Measurements from ENCODE around the gene FAM89A. TPM values are rescaled to one million over a fixed set of nuclear protein-coding genes. Genes with fewer than 3 reads are reported as not detected.

FAM89A gene
- total RNA-seq, 1 donor from 2014 or later: 11.8 TPM

DNA sequence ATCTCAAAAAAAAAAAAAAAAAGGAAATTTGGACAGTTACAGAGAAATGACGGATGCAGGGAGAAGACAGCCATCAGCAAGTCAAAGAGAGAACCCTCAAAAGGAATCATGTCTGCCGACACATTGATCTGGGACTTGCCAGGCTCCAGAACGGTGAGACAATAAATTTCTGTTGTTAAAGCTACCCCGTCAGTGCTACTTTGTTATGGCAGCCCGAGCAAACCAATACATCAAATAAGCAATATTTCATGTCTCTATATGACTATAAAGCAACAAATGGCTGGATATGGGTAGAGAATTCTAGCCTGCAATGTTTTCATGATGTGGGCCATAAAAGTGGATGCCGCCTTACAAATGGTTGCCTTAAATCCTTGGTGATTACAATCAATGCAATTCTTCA is 23.3 kb upstream of the FAM89A start:
- H3K4me1 Mint-ChIP-seq: peaks cover 39% of the 10 kb centered on the region

DNA sequence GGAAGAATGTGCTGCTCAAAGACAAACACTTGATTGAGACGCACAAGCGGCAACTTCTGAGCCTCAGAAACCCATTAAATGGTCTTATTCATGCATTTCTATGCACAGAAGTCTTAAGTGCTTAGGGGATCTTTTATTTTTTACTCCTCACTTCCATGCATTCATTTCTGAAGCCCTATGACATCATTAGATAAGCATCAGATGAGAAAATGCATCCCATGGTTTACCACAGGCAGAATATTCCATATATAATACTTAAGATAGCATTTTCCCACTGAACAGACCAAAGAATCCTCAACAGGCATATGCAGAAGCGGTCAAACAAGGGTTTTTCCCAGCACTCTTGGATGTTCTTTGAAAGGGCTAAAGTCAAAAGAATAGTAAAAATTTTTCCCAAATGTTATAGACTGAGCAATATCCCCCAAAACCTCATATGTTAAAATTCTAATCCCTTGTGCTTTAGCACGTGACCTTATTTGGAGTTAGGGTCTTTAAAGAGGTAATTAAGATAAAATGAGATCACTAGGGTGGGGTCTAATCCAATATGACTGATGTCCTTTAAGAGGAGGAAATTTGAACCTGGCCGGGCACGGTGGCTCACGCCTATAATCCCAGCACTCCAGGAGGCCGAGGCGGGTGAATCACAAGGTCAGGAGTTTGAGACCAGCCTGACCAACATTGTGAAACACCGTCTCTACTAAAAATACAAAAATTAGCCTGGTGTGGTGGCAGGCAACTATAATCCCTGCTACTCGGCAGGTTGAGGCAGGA is 22.6 kb upstream of the FAM89A start:
- TF ChIP-seq, protein P1, sequence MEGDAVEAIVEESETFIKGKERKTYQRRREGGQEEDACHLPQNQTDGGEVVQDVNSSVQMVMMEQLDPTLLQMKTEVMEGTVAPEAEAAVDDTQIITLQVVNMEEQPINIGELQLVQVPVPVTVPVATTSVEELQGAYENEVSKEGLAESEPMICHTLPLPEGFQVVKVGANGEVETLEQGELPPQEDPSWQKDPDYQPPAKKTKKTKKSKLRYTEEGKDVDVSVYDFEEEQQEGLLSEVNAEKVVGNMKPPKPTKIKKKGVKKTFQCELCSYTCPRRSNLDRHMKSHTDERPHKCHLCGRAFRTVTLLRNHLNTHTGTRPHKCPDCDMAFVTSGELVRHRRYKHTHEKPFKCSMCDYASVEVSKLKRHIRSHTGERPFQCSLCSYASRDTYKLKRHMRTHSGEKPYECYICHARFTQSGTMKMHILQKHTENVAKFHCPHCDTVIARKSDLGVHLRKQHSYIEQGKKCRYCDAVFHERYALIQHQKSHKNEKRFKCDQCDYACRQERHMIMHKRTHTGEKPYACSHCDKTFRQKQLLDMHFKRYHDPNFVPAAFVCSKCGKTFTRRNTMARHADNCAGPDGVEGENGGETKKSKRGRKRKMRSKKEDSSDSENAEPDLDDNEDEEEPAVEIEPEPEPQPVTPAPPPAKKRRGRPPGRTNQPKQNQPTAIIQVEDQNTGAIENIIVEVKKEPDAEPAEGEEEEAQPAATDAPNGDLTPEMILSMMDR (IDR thresholded peaks at IDR 0.05; ENCODE audit: unreplicated experiment): no peak
- Mint-ChIP-seq H3K4me3 (no peak overlapping the region), H3K27me3 (ENCODE audit: low read depth) (peaks cover 2% of the 10 kb centered on the region), H3K4me1 (peaks cover 39% of the 10 kb centered on the region), H3K27ac (peak overlapping the region; percentile 18), H3K36me3 (no peaks in the 10 kb centered on the region), H3K9me3 (peaks cover 4% of the 10 kb centered on the region)
- DNase-seq (ENCODE audit: low spot score in 2 of 2, unreplicated experiment in 2 of 2): no peak

More for the DNA sequence above, 23.3 kb upstream of the FAM89A start:
- no peak overlapping the region for H3K4me3 Mint-ChIP-seq
- no peak for DNase-seq (ENCODE audit: low spot score in 2 of 2, unreplicated experiment in 2 of 2)
- TF ChIP-seq, protein P1 (IDR thresholded peaks at IDR 0.05; ENCODE audit: unreplicated experiment): no peak
- H3K27me3 Mint-ChIP-seq (ENCODE audit: low read depth): peaks cover 2% of the 10 kb centered on the region
- H3K36me3 Mint-ChIP-seq: no peaks in the 10 kb centered on the region
- H3K27ac Mint-ChIP-seq: no peak overlapping the region
- peaks cover 4% of the 10 kb centered on the region for H3K9me3 Mint-ChIP-seq

DNA sequence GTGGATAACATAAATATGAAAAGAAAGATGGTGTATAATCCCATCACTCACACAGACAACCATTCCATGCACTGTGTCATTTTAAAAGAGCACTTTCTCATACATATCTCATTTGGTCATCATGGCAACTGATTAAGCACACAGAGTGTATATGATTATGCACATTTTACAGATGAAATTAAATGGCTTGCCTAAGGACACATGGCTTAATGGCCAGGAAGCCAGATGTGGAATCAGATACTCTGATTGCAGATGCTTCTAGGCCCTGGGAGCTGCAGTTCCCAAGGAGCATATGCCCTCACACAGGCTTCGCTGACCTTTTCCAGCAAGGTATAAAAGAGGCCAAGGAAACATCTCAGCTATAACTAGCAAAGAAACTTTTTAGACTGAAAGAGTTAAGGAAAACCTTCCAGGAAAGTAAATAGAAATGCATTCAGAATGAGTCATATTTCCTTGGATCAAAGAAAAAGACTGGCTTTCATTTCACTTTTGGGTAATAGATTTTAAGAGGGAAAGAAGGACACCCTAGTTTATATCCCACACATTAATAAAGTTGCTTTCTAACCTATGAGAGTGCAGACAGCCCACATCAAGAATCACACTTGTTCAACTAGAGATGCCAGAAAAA is 19.6 kb upstream of the FAM89A start:
- DNase-seq (ENCODE audit: low spot score in 2 of 2, unreplicated experiment in 2 of 2): no peak
- Mint-ChIP-seq H3K36me3 (no peaks in the 10 kb centered on the region), H3K4me1 (peaks cover 37% of the 10 kb centered on the region), H3K27me3 (ENCODE audit: low read depth) (peaks cover 3% of the 10 kb centered on the region), H3K27ac (peak overlapping the region; percentile 50), H3K9me3 (no peaks in the 10 kb centered on the region), H3K4me3 (no peak overlapping the region)
- TF ChIP-seq, protein P1 (IDR thresholded peaks at IDR 0.05; ENCODE audit: unreplicated experiment): no peak

DNA sequence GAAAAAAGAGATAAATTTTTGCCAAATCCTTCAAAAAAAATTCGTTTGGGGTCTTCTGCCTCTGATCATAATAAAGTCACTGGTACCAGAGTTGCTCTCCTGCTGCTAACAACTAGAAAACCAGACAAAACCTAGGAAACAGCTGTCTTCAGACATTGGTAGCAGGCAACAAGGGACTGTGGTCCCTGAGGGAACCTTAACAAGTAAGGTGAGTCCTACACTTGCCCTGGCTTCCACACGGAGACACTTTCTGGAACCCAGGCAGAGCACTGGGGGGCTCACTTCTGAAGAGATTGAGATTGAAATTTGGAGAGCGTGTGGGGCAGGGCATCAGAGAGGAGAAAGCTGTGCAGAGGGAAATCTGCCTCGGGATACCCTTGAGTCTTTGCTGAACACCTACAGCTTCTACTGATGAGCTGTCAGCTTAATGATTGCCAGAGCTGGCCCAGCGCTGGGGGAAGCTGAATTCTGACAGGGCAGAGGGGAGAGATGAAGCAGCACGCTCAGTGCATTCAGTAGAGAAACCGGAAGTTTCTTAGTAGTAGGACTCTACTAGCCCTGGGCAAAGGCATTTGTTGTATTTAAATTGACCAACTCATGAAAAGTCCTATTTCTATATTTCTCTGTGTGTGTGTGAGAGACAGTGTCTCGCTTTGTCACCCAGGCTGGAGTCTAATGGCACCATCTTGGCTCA is 18.5 kb upstream of the FAM89A start:
- no peak for DNase-seq (ENCODE audit: low spot score in 2 of 2, unreplicated experiment in 2 of 2)
- no peak overlapping the region for H3K27ac Mint-ChIP-seq
- H3K36me3 Mint-ChIP-seq: no peaks in the 10 kb centered on the region
- H3K4me3 Mint-ChIP-seq: no peak overlapping the region
- H3K9me3 Mint-ChIP-seq: no peaks in the 10 kb centered on the region
- peaks cover 35% of the 10 kb centered on the region for H3K4me1 Mint-ChIP-seq
- peaks cover 3% of the 10 kb centered on the region for H3K27me3 Mint-ChIP-seq (ENCODE audit: low read depth)
- TF ChIP-seq, protein P1 (IDR thresholded peaks at IDR 0.05; ENCODE audit: unreplicated experiment): no peak

DNA sequence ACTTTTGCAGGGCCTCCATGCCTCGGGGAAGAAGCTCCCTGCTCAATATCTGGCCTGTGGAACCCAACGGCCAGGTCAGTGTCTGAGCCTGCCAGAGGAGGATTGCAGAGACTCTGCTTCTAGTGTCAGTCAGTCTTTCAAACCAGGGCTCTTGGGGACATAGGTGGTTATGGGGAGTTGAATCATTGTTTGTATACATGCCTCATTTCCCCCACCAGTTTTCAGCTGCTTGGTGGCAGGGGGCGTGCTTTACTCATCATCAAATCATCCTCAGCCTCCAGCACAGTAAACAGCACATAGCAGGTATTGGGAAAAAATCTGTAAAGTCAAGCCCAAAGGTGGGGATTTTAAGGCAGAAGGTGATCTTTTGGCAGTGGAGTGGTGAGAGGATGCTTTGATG is 17.4 kb upstream of the FAM89A start:
- no peak for DNase-seq (ENCODE audit: low spot score in 2 of 2, unreplicated experiment in 2 of 2)
- H3K4me1 Mint-ChIP-seq: peaks cover 31% of the 10 kb centered on the region
- TF ChIP-seq, protein P1 (IDR thresholded peaks at IDR 0.05; ENCODE audit: unreplicated experiment): no peak
- H3K9me3 Mint-ChIP-seq: no peaks in the 10 kb centered on the region
- H3K27ac Mint-ChIP-seq: no peak overlapping the region
- H3K36me3 Mint-ChIP-seq: no peaks in the 10 kb centered on the region
- peaks cover 3% of the 10 kb centered on the region for H3K27me3 Mint-ChIP-seq (ENCODE audit: low read depth)
- no peak overlapping the region for H3K4me3 Mint-ChIP-seq

All from mesothelial cell of epicardium (in vitro differentiated cells).